ENCODE data around the gene SLC15A1.

SLC15A1 gene

GRCh38 chr13:98722958-98723357 lies 29.5 kb downstream of the SLC15A1 start:
- TF ChIP-seq CTCF (IDR thresholded peaks at IDR 0.05; ENCODE audit: borderline replicate concordance, insufficient read depth, low read depth, low read length), result no peak
- no peak overlapping the region for H3K4me3 ChIP-seq (ENCODE audit: low read depth, low read length)

GRCh38 chr13:98721825-98722510 lies 30.5 kb downstream of the SLC15A1 start:
- H3K4me3 ChIP-seq (ENCODE audit: low read depth, low read length), result no peak overlapping the region
- no peak for TF ChIP-seq CTCF (IDR thresholded peaks at IDR 0.05; ENCODE audit: borderline replicate concordance, insufficient read depth, low read depth, low read length)

- H3K4me3 ChIP-seq (ENCODE audit: low read depth, low read length), result no peak overlapping the region
- no peak for TF ChIP-seq CTCF (IDR thresholded peaks at IDR 0.05; ENCODE audit: borderline replicate concordance, insufficient read depth, low read depth, low read length)
These were observed 32.8 kb downstream of the SLC15A1 start for GRCh38 chr13:98719527-98720250.

- TF ChIP-seq CTCF (IDR thresholded peaks at IDR 0.05; ENCODE audit: borderline replicate concordance, insufficient read depth, low read depth, low read length), result no peak
These were observed 34.6 kb downstream of the SLC15A1 start for GRCh38 chr13:98717891-98718290.

GRCh38 chr13:98717256-98717655 lies 35.2 kb downstream of the SLC15A1 start:
- H3K4me3 ChIP-seq (ENCODE audit: low read depth, low read length), result no peak overlapping the region
- no peak for TF ChIP-seq CTCF (IDR thresholded peaks at IDR 0.05; ENCODE audit: borderline replicate concordance, insufficient read depth, low read depth, low read length)

More at GRCh38 chr13:98717891-98718290, 34.6 kb downstream of the SLC15A1 start:
- H3K4me3 ChIP-seq (ENCODE audit: low read depth, low read length), result no peak overlapping the region

- no peak for TF ChIP-seq CTCF (IDR thresholded peaks at IDR 0.05; ENCODE audit: borderline replicate concordance, insufficient read depth, low read depth, low read length)
- no peak overlapping the region for H3K4me3 ChIP-seq (ENCODE audit: low read depth, low read length)
These were observed 42.0 kb downstream of the SLC15A1 start for GRCh38 chr13:98710521-98710920.

All from GM12875 (cell line).